Caco-2 (cell line): ENCODE measurements around the gene EVL. TPM values are rescaled to one million over a fixed set of nuclear protein-coding genes. Genes with fewer than 3 reads are reported as not detected.

Experiments
- BruUV-seq: library from RNA; stranded (reverse); fragments of 400-500 nt; replicated peaks from 2 replicates; lab custom pipeline; 2021; lab: Mats Ljungman, UMichigan
- CTCF ChIA-PET: fragments of 300-600 bp; sonication (Branson Sonifier 250); formaldehyde crosslinking; loops from one replicate; lab custom pipeline; 2022; ENCODE audit warnings: antibody characterized with exemption; lab: Charles Lee
- POLR2A ChIA-PET: fragments of 300-600 bp; sonication (Branson Sonifier 250); formaldehyde crosslinking; loops from one replicate; lab custom pipeline; 2022; ENCODE audit warnings: antibody characterized with exemption; lab: Charles Lee
- DNase-seq, 2 experiments: peaks; one replicate each; pipeline versions ENCODE4 v3.0.0 to v3.0.0-alpha.2; 2020 to 2022
- H3K27me3 ChIP-seq: replicated peaks from 2 replicates; pipeline ENCODE4 v1.6.0; 2011; ENCODE audit warnings: low read length; ENCODE audit not compliant: control insufficient read depth, insufficient read depth
- H3K36me3 ChIP-seq: 2 replicates; pipeline ENCODE4 v1.5.1; 2011; ENCODE audit warnings: low read length; ENCODE audit not compliant: control insufficient read depth, insufficient read depth
- H3K4me1 ChIP-seq: fragments of 250-450 bp; sonication (Bioruptor Pico); 2 replicates; pipeline ENCODE4 v1.5.1; 2020; ENCODE audit warnings: mild to moderate bottlenecking
- H3K4me3 ChIP-seq: 2 replicates; pipeline ENCODE4 v1.5.1; 2011; ENCODE audit warnings: low read depth, mild to moderate bottlenecking, control low read depth, low read length
- H3K9me3 ChIP-seq: fragments of 250-450 bp; sonication (Bioruptor Pico); 2 replicates; pipeline ENCODE4 v1.5.1; 2020; ENCODE audit warnings: mild to moderate bottlenecking, moderate library complexity
- H3K27ac Mint-ChIP-seq: one replicate; pipeline ENCODE4 v1.8.0; 2022; ENCODE audit warnings: mixed read lengths; ENCODE audit not compliant: unreplicated experiment
- H3K27me3 Mint-ChIP-seq: one replicate; pipeline ENCODE4 v1.8.0; 2022; ENCODE audit warnings: mixed read lengths; ENCODE audit not compliant: insufficient read depth, unreplicated experiment
- H3K36me3 Mint-ChIP-seq: one replicate; pipeline ENCODE4 v1.8.0; 2022; ENCODE audit warnings: mild to moderate bottlenecking, mixed read lengths; ENCODE audit not compliant: insufficient read depth, unreplicated experiment
- H3K4me1 Mint-ChIP-seq: one replicate; pipeline ENCODE4 v1.8.0; 2022; ENCODE audit warnings: low read depth, mixed read lengths; ENCODE audit not compliant: unreplicated experiment
- H3K4me3 Mint-ChIP-seq: one replicate; pipeline ENCODE4 v1.8.0; 2022; ENCODE audit warnings: mild to moderate bottlenecking, moderate library complexity, mixed read lengths; ENCODE audit not compliant: unreplicated experiment
- H3K9me3 Mint-ChIP-seq: one replicate; pipeline ENCODE4 v1.8.0; 2022; ENCODE audit warnings: mixed read lengths; ENCODE audit not compliant: unreplicated experiment
- intact Hi-C: fragments of 100-400 bp; cut with micrococcal nuclease; formaldehyde crosslinking; loops from one replicate; pipeline ENCODE4 v1.10.0; 2022; ENCODE audit not compliant: unreplicated experiment
- total RNA-seq: library from RNA; stranded (reverse); gene quantifications from 2 replicates; pipeline ENCODE4 v1.2.3, GENCODE V29; 2022
- TF ChIP-seq, protein P1 (sequence below), 2 experiments: fragments of 200-600 bp in 1 of 2; IDR thresholded peaks; 1 replicate in 1 of 2; 2 replicates in 1 of 2; pipeline versions ENCODE4 v1.5.1 to v1.8.0; 2011 to 2022; ENCODE audit warnings: antibody characterized with exemption in 1 of 2, control low read depth in 1 of 2, inconsistent platforms in 1 of 2, low read depth in 1 of 2, low read length in 1 of 2, mild to moderate bottlenecking in 1 of 2, moderate library complexity in 1 of 2; ENCODE audit not compliant: insufficient read depth in 1 of 2, severe bottlenecking in 1 of 2, unreplicated experiment in 1 of 2

Gene EVL
- total RNA-seq, 1 experiment from 2014 or later, result 14.2 TPM

- Histone ChIP-seq H3K4me3 (no peak overlapping the region), H3K9me3 (no peaks in the 10 kb centered on the region; the same call in 1 of the 2 replicates), H3K36me3 (no peaks in the 10 kb centered on the region), H3K27me3 (no peaks in the 10 kb centered on the region), H3K4me1 (peaks cover 28% of the 10 kb centered on the region)
- no peaks in the 10 kb centered on the region for H3K27me3 Mint-ChIP-seq
- intact Hi-C loops, result no loop called here
- peaks cover 24% of the 10 kb centered on the region for H3K4me1 Mint-ChIP-seq
- no peaks in the 10 kb centered on the region for H3K9me3 Mint-ChIP-seq
- CTCF ChIA-PET, result interaction anchor here (1.5 kb wide), 1 partner anchor 35 kb away, joined by 4 read pairs; no protein-coding TSS in a partner anchor
- peak overlapping the region; percentile 69 for H3K27ac Mint-ChIP-seq
- no peaks in the 10 kb centered on the region for H3K36me3 Mint-ChIP-seq
- no peak for DNase-seq
- TF ChIP-seq, protein P1, sequence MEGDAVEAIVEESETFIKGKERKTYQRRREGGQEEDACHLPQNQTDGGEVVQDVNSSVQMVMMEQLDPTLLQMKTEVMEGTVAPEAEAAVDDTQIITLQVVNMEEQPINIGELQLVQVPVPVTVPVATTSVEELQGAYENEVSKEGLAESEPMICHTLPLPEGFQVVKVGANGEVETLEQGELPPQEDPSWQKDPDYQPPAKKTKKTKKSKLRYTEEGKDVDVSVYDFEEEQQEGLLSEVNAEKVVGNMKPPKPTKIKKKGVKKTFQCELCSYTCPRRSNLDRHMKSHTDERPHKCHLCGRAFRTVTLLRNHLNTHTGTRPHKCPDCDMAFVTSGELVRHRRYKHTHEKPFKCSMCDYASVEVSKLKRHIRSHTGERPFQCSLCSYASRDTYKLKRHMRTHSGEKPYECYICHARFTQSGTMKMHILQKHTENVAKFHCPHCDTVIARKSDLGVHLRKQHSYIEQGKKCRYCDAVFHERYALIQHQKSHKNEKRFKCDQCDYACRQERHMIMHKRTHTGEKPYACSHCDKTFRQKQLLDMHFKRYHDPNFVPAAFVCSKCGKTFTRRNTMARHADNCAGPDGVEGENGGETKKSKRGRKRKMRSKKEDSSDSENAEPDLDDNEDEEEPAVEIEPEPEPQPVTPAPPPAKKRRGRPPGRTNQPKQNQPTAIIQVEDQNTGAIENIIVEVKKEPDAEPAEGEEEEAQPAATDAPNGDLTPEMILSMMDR (IDR thresholded peaks at IDR 0.05; ENCODE audit: insufficient read depth in 1 of 2, low read depth in 1 of 2, low read length in 1 of 2, severe bottlenecking in 1 of 2, unreplicated experiment in 1 of 2), result no peak
- no peak overlapping the region for H3K4me3 Mint-ChIP-seq
- POLR2A ChIA-PET, result no interaction called here
- no TSS peak for BruUV-seq
Measured at GRCh38 chr14:100018482-100018881, 46.7 kb upstream of the EVL start.

DNA sequence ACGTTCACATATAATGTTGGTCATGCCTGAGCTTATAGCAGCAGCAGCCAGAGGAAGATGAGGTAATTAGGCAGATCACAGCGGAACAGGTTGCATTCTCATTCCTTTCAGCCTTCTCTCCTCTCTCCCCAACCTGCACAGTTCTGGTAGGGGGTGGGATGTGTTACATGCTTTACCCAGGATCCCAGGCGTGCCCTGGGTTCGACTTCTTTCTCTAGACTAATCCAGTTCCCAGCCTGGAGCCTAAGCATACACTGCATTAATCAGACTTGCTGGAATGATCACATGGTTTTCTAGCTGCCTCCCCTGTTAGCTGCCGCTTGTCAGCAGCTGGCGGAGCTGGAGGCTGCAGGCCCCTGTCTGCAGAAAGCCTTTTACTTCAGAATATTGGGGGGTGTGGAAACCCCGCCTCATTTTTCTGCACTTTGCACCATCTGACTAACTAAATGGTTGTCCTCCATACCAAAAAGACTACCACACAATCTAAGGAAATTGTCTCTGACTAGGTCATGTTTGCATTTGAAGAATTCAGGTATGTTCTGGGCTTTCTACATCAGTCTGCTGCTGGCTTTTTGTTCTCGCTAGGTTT, 46.0 kb upstream of the EVL start:
- no peaks in the 10 kb centered on the region for H3K36me3 Mint-ChIP-seq
- peak overlapping the region; percentile 31 for H3K4me3 ChIP-seq
- no peaks in the 10 kb centered on the region for H3K9me3 Mint-ChIP-seq
- TF ChIP-seq, protein P1 (IDR thresholded peaks at IDR 0.05; ENCODE audit: insufficient read depth in 1 of 2, low read depth in 1 of 2, low read length in 1 of 2, severe bottlenecking in 1 of 2, unreplicated experiment in 1 of 2), result no peak
- CTCF ChIA-PET, result interaction anchor here (0.7 to 1.5 kb wide), 2 partner anchors 36 to 186 kb away, joined by 4 read pairs; no protein-coding TSS in a partner anchor
- DNase-seq, result peak; percentile 55 to 58
- no peaks in the 10 kb centered on the region for H3K27me3 ChIP-seq
- no peaks in the 10 kb centered on the region for H3K36me3 ChIP-seq
- intact Hi-C loops, result no loop called here
- peaks cover 28% of the 10 kb centered on the region for H3K4me1 ChIP-seq
- H3K9me3 ChIP-seq, result no peaks in the 10 kb centered on the region; the same call in 1 of the 2 replicates
- H3K27me3 Mint-ChIP-seq, result no peaks in the 10 kb centered on the region
- H3K27ac Mint-ChIP-seq, result peak overlapping the region; percentile 69
- no TSS peak for BruUV-seq
- H3K4me1 Mint-ChIP-seq, result peaks cover 24% of the 10 kb centered on the region
- H3K4me3 Mint-ChIP-seq, result peak overlapping the region; percentile 69
- POLR2A ChIA-PET, result interaction anchor here (0.6 kb wide), 1 partner anchor 335 kb away, joined by 6 read pairs; no protein-coding TSS in a partner anchor

DNA sequence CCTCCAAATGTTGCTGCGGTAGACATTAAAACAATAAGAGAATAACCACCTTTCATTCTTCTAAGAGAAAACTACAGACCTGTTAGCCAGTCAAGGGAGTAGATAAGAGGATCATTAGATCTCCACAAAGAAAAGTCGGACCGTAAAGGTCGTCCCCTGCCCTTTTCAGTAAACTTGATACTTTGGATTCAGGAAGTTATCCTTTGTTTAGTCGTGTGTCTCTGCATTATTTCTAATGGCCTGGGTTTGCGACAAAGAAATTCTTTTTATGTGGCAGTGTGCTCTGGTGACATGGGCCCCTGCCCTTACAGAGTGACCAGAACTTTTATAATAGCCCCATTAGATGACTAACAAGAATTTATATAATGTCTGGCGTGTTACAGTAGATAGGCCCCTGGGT, 44.6 kb upstream of the EVL start:
- Mint-ChIP-seq H3K4me1 (peaks cover 34% of the 10 kb centered on the region), H3K36me3 (no peaks in the 10 kb centered on the region), H3K9me3 (no peaks in the 10 kb centered on the region), H3K27ac (peak overlapping the region; percentile 69), H3K4me3 (peak overlapping the region; percentile 69), H3K27me3 (no peaks in the 10 kb centered on the region)
- no TSS peak for BruUV-seq
- no peaks in the 10 kb centered on the region; the same call in 1 of the 2 replicates for H3K9me3 ChIP-seq
- no peaks in the 10 kb centered on the region for H3K27me3 ChIP-seq
- H3K36me3 ChIP-seq, result no peaks in the 10 kb centered on the region
- CTCF ChIA-PET, result no interaction called here
- peak overlapping the region; percentile 31 for H3K4me3 ChIP-seq
- intact Hi-C loops, result no loop called here
- TF ChIP-seq, protein P1 (IDR thresholded peaks at IDR 0.05; ENCODE audit: insufficient read depth in 1 of 2, low read depth in 1 of 2, low read length in 1 of 2, severe bottlenecking in 1 of 2, unreplicated experiment in 1 of 2), result no peak
- DNase-seq, result no peak
- POLR2A ChIA-PET, result no interaction called here
- peaks cover 29% of the 10 kb centered on the region for H3K4me1 ChIP-seq
